Fibroblast of the aortic adventitia (primary cell): Measurements from ENCODE around the gene TMEM131L. TPM values are rescaled to one million over a fixed set of nuclear protein-coding genes. Genes with fewer than 3 reads are reported as not detected.

Experiments
- DNase-seq: peaks from one replicate; pipeline ENCODE4 v3.0.0-alpha.2; 2010; ENCODE audit warnings: low read depth
- H3K4me3 ChIP-seq: 2 replicates; pipeline ENCODE4 v1.5.1; 2011; ENCODE audit warnings: low read depth, mild to moderate bottlenecking, control low read depth, low read length, moderate library complexity
- CTCF ChIP-seq: IDR thresholded peaks from 2 replicates; pipeline ENCODE4 v1.5.1; 2011; ENCODE audit warnings: mild to moderate bottlenecking, low read length, control low read depth, inconsistent platforms; ENCODE audit not compliant: insufficient read depth
- total RNA-seq: library from RNA; depleted of rRNA; stranded (reverse); fragments of >200 nt; gene quantifications from 2 replicates; pipeline ENCODE4 v1.2.3, GENCODE V29; 2012; ENCODE audit warnings: low replicate concordance

The TMEM131L gene
- total RNA-seq, 1 donor, result 10.8 TPM

GRCh38 chr4:153486281-153487151 is 20.4 kb downstream of the TMEM131L start:
- no peak for TF ChIP-seq CTCF
- no peak overlapping the region for H3K4me3 ChIP-seq
- peak; percentile 83 for DNase-seq

- TF ChIP-seq CTCF, result no peak
- DNase-seq, result peak; percentile 47
- no peak overlapping the region for H3K4me3 ChIP-seq
Measured at GRCh38 chr4:153488006-153488891, 22.1 kb downstream of the TMEM131L start.

GRCh38 chr4:153489856-153490558 is 23.8 kb downstream of the TMEM131L start:
- TF ChIP-seq CTCF, result no peak
- peak; percentile 56 for DNase-seq
- no peak overlapping the region for H3K4me3 ChIP-seq

GRCh38 chr4:153490985-153491483 is 24.9 kb downstream of the TMEM131L start:
- TF ChIP-seq CTCF, result no peak
- no peak for DNase-seq
- H3K4me3 ChIP-seq, result no peak overlapping the region

- TF ChIP-seq CTCF, result no peak
- H3K4me3 ChIP-seq, result no peak overlapping the region
- no peak for DNase-seq
Measured at GRCh38 chr4:153494562-153494961, 28.4 kb downstream of the TMEM131L start.

- no peak overlapping the region for H3K4me3 ChIP-seq
- no peak for DNase-seq
- no peak for TF ChIP-seq CTCF
Measured at GRCh38 chr4:153495480-153496193, 29.5 kb downstream of the TMEM131L start.
